Thymus (tissue), 11 donors: Measurements from ENCODE around the gene MOGAT1. TPM values are rescaled to one million over a fixed set of nuclear protein-coding genes. Genes with fewer than 3 reads are reported as not detected.
"Not testable (repeated sequence)": the region's sequence is repeated elsewhere in the genome, so short reads cannot be mapped to it uniquely, and the experiment has no call there.

Experiments used
- DNase-seq, 9 donors: peaks; one replicate each; pipeline ENCODE4 v3.0.0-alpha.2; 2013; ENCODE audit warnings: low spot score in 9 of 9, low read depth in 6 of 9, missing footprints in 1 of 9
- H3K27ac ChIP-seq, 2 donors: one replicate each; pipeline ENCODE4 v1.5.1; 2013; ENCODE audit warnings: control low read depth in 1 of 2, low read depth in 1 of 2, low read length in 1 of 2, mild to moderate bottlenecking in 1 of 2, moderate library complexity in 1 of 2
- H3K27me3 ChIP-seq, 2 donors: one replicate each; pipeline ENCODE4 v1.5.1; 2013; ENCODE audit warnings: low read length in 1 of 2; ENCODE audit not compliant: control insufficient read depth in 2 of 2, insufficient read depth in 1 of 2
- H3K36me3 ChIP-seq, 2 donors: one replicate each; pipeline ENCODE4 v1.5.1; 2013; ENCODE audit warnings: low read length in 1 of 2, mild to moderate bottlenecking in 1 of 2, moderate library complexity in 1 of 2; ENCODE audit not compliant: control insufficient read depth in 2 of 2, insufficient read depth in 2 of 2
- H3K4me1 ChIP-seq, 2 donors: one replicate each; pipeline ENCODE4 v1.5.1; 2013; ENCODE audit warnings: low read length in 2 of 2; ENCODE audit not compliant: control insufficient read depth in 2 of 2, insufficient read depth in 2 of 2
- H3K4me3 ChIP-seq, 2 donors: one replicate each; pipeline ENCODE4 v1.5.1; 2013; ENCODE audit warnings: low read length in 2 of 2, control low read depth in 1 of 2, mild to moderate bottlenecking in 1 of 2
- H3K9me3 ChIP-seq, 2 donors: one replicate each; pipeline ENCODE4 v1.5.1; 2013; ENCODE audit warnings: low read length in 1 of 2, mild to moderate bottlenecking in 1 of 2; ENCODE audit not compliant: control insufficient read depth in 2 of 2, insufficient read depth in 1 of 2
- WGBS: extraction: QIAGEN DNeasy Blood & Tissue Kit; methylation state at CpG from one replicate; pipeline ENCODE4 v1.1.7; 2013; 5-methylcytosine and 5-hydroxymethylcytosine counted together
- polyA plus RNA-seq: library from polyadenylated mRNA; stranded (reverse); fragments of 200-250 nt; gene quantifications from one replicate; pipeline ENCODE4 v1.2.3, GENCODE V29; 2013
- total RNA-seq: library from RNA; stranded (reverse); fragments of 120-200 nt; gene quantifications from one replicate; pipeline ENCODE4 v1.2.4, GENCODE V29; 2013
- donor health status: healthy.

Gene MOGAT1
- total and polyA plus RNA-seq, 2 donors: not detected

DNA sequence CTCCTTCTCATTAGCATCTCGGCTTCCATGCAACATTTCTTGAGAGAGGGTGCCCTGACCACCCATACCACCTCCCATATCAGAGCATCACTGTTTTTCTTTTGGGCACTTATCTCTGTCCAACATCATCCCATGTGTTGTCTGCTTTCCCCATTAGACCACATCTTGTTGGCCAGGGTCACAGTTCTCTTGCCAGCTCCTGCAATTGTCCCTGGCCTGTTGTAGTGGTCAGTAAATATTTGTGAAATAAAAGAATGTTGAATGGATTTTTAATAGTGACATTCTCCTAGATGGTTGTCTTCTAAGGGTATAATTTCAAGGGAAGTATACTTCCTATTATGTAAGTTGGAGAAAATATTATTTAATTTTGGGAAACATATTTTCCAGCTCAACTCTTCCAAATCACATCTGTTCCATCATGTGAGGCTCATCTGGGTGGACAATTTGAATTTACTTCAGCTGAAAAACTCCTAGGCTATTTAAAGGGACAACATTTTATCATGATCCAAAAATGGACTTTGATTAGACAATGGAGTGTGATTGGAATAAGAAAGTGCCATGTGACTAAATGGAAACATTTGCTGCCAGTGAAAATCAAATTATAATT lies 83.0 kb downstream of the MOGAT1 start:
- H3K27ac ChIP-seq: no peak overlapping the region
- DNase-seq: no peak
- peaks cover 3 to 14% of the 10 kb centered on the region in 2 donors for H3K4me1 ChIP-seq
- WGBS: 94% methylated on average over 1 of the region's 1 CpG
- no peaks in the 10 kb centered on the region for H3K27me3 ChIP-seq
- H3K36me3 ChIP-seq: no peaks in the 10 kb centered on the region
- H3K4me3 ChIP-seq: no peak overlapping the region
- H3K9me3 ChIP-seq: no peaks in the 10 kb centered on the region

DNA sequence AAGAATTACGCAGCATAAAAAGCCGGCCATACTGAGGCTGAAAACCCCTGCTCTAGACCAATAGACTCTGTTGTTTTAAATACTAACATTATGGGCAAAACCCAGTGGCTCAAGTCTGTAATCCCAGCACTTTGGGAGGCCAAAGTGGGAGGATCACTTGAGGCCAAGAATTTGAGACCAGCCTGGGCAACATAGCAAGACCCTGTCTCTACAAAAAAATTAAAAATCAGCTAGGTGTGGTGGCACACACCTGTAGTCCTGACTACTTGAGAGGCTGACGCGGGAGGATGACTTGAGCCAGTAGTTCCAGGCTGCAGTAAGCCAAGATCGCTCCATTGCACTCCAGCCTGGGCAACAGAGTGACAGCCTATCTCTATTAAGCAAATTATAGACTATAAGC lies 84.1 kb downstream of the MOGAT1 start:
- not testable (repeated sequence) for H3K27me3 ChIP-seq, H3K36me3 ChIP-seq, H3K9me3 ChIP-seq, H3K27ac ChIP-seq, H3K4me3 ChIP-seq, DNase-seq
- H3K4me1 ChIP-seq: peaks cover 3 to 14% of the 10 kb centered on the region in 2 donors
- WGBS: 98% methylated on average over 5 of the region's 5 CpGs

DNA sequence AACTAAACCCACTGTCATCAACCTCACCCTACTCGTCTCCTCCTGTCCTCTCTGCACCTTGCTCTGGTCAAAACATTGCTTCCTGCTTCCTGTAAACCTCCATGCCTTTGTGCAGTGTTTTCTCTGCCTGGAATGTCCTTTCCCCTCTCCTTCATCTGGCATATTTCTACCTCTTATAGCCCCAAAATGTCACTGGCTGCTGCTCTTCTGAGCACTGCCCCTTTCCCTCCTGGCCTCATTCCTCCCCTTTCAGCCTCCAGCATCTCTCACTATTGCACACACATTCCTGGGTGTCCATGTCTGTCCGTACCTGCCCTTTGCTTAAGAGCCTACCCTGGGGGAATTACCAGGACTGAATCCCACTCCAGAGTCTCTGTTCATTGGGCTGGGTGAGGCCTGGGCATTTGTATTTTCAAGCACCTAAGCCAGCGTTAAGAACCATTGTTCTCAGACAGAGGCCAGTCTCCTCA lies 84.9 kb downstream of the MOGAT1 start:
- 85% methylated on average over 3 of the region's 3 CpGs for WGBS
- Histone ChIP-seq H3K27ac (no peak overlapping the region), H3K9me3 (no peaks in the 10 kb centered on the region), H3K27me3 (no peaks in the 10 kb centered on the region), H3K4me3 (no peak overlapping the region), H3K36me3 (no peaks in the 10 kb centered on the region), H3K4me1 (peaks cover 3 to 14% of the 10 kb centered on the region in 2 donors)
- no peak for DNase-seq

DNA sequence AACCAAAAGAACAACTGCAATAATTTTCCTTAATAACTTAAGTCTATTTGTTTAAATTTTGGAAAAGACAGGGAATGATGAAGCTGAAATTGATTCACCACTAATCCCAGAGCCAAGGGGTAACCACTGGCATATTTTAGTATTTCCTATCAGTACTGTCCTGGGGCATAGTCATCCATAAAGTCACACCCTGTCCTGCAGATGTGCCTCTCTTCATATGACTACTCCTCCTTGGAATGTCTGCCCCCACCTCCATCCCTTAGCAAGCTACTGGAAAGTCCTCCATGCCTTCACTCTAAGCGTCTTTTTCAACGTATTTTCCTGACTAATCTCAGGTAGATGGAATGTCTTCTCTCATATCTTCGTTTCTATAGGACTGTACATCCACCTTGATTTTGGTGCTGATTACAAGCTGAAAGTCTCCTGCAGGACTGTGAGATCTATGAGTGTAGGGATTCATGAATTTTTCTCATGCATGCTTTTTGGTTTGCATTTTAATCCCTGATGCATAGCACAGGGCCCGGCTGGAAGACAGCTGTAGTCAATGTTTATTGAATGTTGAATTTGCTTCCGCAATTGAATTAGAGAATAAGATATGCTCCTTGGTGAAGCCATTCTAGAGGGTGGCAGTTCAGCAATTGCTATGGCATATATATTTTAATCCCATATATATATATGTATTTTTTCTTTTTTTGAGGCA lies 85.6 kb downstream of the MOGAT1 start:
- no peak for DNase-seq
- 76% methylated on average over 5 of the region's 5 CpGs for WGBS

More for the DNA sequence above, 85.6 kb downstream of the MOGAT1 start:
- Histone ChIP-seq H3K27me3 (no peaks in the 10 kb centered on the region), H3K36me3 (no peaks in the 10 kb centered on the region), H3K4me1 (peaks cover 3 to 11% of the 10 kb centered on the region in 2 donors), H3K27ac (no peak overlapping the region), H3K4me3 (no peak overlapping the region), H3K9me3 (no peaks in the 10 kb centered on the region)

Other genes starting within 250 kb of the MOGAT1 start
- 5.4 TPM for gene SGPP2, start 247.1 kb upstream of the MOGAT1 start, total RNA-seq
- gene SGPP2, start 247.1 kb upstream of the MOGAT1 start, polyA plus RNA-seq: 4.4 TPM
- 13.5 TPM for gene FARSB, start 15.6 kb upstream of the MOGAT1 start, total RNA-seq
- 15.9 TPM for gene FARSB, start 15.6 kb upstream of the MOGAT1 start, polyA plus RNA-seq
- gene ACSL3, start 189.4 kb downstream of the MOGAT1 start, total RNA-seq: 40.7 TPM
- gene ACSL3, start 189.4 kb downstream of the MOGAT1 start, polyA plus RNA-seq: 32.9 TPM